Hepatocyte (in vitro differentiated cells): ENCODE data around the gene CUBN. TPM values are rescaled to one million over a fixed set of nuclear protein-coding genes. Genes with fewer than 3 reads are reported as not detected.

Experiments
- DNase-seq: peaks from one replicate; pipeline ENCODE4 v3.0.0-alpha.2; 2016; ENCODE audit warnings: low spot score
- H2AFZ ChIP-seq: fragments of 200-600 bp; sonication (generic); 2 replicates; pipeline ENCODE4 v1.6.0; 2016; ENCODE audit warnings: antibody characterized with exemption, mild to moderate bottlenecking
- H3K27ac ChIP-seq: fragments of 200-600 bp; sonication (generic); 2 replicates; pipeline ENCODE4 v1.5.1; 2016; ENCODE audit warnings: mild to moderate bottlenecking
- H3K27me3 ChIP-seq: fragments of 200-600 bp; sonication (generic); 2 replicates; pipeline ENCODE4 v1.6.1; 2016
- H3K36me3 ChIP-seq: fragments of 200-600 bp; sonication (generic); replicated peaks from 2 replicates; pipeline ENCODE4 v1.5.1; 2016; ENCODE audit warnings: low read depth; ENCODE audit not compliant: insufficient read depth
- H3K4me1 ChIP-seq: fragments of 200-600 bp; sonication (generic); 2 replicates; pipeline ENCODE4 v1.5.1; 2016; ENCODE audit warnings: mild to moderate bottlenecking, moderate library complexity; ENCODE audit not compliant: insufficient read depth
- H3K4me2 ChIP-seq: fragments of 200-600 bp; sonication (generic); 2 replicates; pipeline ENCODE4 v1.6.0; 2016
- H3K4me3 ChIP-seq: fragments of 200-600 bp; sonication (generic); 2 replicates; pipeline ENCODE4 v1.5.1; 2016; ENCODE audit warnings: mild to moderate bottlenecking
- H3K79me2 ChIP-seq: fragments of 200-600 bp; sonication (generic); 2 replicates; pipeline ENCODE4 v1.6.0; 2017; ENCODE audit warnings: mild to moderate bottlenecking
- H3K9me2 ChIP-seq: fragments of 200-600 bp; sonication (generic); replicated peaks from 2 replicates; pipeline ENCODE4 v1.6.0; 2017; ENCODE audit warnings: mild to moderate bottlenecking; ENCODE audit not compliant: insufficient read depth
- H3K9me3 ChIP-seq: fragments of 200-600 bp; sonication (generic); 2 replicates; pipeline ENCODE4 v1.5.1; 2016; ENCODE audit warnings: low read depth, mild to moderate bottlenecking
- H4K20me1 ChIP-seq: fragments of 200-600 bp; sonication (generic); 2 replicates; pipeline ENCODE4 v1.6.0; 2016; ENCODE audit warnings: mild to moderate bottlenecking; ENCODE audit not compliant: insufficient read depth, poor library complexity, severe bottlenecking
- EZH2 ChIP-seq: fragments of 200-600 bp; sonication (generic); IDR thresholded peaks from 2 replicates; pipeline ENCODE4 v1.6.1; 2016; ENCODE audit warnings: antibody characterized with exemption, mild to moderate bottlenecking, borderline replicate concordance
- EZH2phosphoT487 ChIP-seq: fragments of 200-600 bp; sonication (generic); IDR thresholded peaks from one replicate; pipeline ENCODE4 v1.6.1; 2018; ENCODE audit warnings: antibody characterized with exemption, mild to moderate bottlenecking, low read depth, moderate library complexity; ENCODE audit not compliant: unreplicated experiment, severe bottlenecking
- WGBS: methylation state at CpG from one replicate; pipeline ENCODE4 v1.1.6; 2016; ENCODE audit warnings: low lambda C conversion rate; ENCODE audit errors: missing lambda C conversion rate; 5-methylcytosine and 5-hydroxymethylcytosine counted together
- polyA plus RNA-seq: library from polyadenylated mRNA; unstranded; fragments of >200 nt; fragmentation: Nextera tagmentation; extraction: Ambion mirVana; gene quantifications from 2 replicates; pipeline ENCODE4 v1.2.1, GENCODE V29; 2016
- total RNA-seq: library from RNA; depleted of rRNA; stranded (reverse); fragments of >200 nt; gene quantifications from 2 replicates; pipeline ENCODE4 v1.2.3, GENCODE V29; 2014
- TF ChIP-seq, protein P1 (sequence below): fragments of 200-600 bp; sonication (generic); IDR thresholded peaks from 2 replicates; pipeline ENCODE4 v1.5.1; 2016; ENCODE audit warnings: antibody characterized with exemption, mild to moderate bottlenecking; ENCODE audit not compliant: poor library complexity

CUBN gene
- total and polyA plus RNA-seq, 2 experiments from 2014 or later = 2.0 to 10.6 TPM

DNA sequence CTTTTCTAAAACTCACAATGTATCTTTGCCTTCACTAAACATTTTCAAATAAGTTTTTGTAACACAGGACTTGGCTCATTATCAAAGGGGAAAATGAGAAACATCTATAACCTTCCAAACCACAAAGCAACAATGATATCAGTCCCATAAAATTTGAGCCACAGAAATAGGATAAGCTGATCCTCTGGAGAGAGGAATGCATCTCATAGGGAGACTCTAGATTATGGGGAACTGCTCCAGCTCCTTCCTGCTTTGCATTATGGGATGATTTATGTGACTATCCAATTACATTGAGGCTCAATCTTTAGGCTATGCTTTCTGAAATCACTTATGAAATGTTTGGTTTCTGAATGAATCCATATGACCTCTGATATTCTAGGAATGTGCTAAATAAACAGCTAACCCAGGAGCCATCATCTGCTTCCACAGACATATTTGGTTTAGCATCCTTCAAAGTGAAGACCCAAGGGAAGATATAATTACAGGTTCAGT is 70.4 kb downstream of the CUBN start:
- Histone ChIP-seq H3K9me3 (no peaks in the 10 kb centered on the region), H3K27me3 (no peaks in the 10 kb centered on the region), H2AFZ (no peak overlapping the region), H3K27ac (peak overlapping the region; percentile 30), H3K4me3 (no peak overlapping the region), H3K9me2 (no peaks in the 10 kb centered on the region), H3K4me2 (peak overlapping the region; percentile 8), H3K36me3 (no peaks in the 10 kb centered on the region), H4K20me1 (no peaks in the 10 kb centered on the region), H3K4me1 (peaks cover 20% of the 10 kb centered on the region), H3K79me2 (no peaks in the 10 kb centered on the region)
- no peak for DNase-seq
- TF ChIP-seq EZH2phosphoT487 = no peak
- no peak for TF ChIP-seq EZH2
- TF ChIP-seq, protein P1, sequence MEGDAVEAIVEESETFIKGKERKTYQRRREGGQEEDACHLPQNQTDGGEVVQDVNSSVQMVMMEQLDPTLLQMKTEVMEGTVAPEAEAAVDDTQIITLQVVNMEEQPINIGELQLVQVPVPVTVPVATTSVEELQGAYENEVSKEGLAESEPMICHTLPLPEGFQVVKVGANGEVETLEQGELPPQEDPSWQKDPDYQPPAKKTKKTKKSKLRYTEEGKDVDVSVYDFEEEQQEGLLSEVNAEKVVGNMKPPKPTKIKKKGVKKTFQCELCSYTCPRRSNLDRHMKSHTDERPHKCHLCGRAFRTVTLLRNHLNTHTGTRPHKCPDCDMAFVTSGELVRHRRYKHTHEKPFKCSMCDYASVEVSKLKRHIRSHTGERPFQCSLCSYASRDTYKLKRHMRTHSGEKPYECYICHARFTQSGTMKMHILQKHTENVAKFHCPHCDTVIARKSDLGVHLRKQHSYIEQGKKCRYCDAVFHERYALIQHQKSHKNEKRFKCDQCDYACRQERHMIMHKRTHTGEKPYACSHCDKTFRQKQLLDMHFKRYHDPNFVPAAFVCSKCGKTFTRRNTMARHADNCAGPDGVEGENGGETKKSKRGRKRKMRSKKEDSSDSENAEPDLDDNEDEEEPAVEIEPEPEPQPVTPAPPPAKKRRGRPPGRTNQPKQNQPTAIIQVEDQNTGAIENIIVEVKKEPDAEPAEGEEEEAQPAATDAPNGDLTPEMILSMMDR = no peak

DNA sequence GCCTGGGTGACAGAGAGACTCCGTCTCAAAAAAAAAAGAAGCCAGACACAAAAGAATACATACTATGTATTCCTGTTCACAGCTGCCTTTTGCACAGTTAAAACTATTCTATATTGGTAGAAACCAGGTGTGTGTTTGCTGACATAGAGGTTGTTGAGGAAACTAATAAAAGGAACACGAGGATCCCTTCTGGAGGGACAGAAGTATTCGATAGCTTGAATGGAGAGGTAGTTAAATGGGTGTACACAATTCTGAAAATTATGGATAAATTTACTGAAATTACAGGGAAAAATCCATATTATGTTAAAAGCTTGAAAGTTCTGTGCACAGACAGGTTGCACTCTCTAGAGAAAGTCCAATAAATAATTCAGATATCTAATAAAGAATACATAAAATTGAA is 71.5 kb downstream of the CUBN start:
- Histone ChIP-seq H3K9me2 (no peaks in the 10 kb centered on the region), H3K9me3 (peaks cover 3% of the 10 kb centered on the region), H3K79me2 (no peaks in the 10 kb centered on the region), H3K4me3 (no peak overlapping the region), H4K20me1 (no peaks in the 10 kb centered on the region), H3K36me3 (no peaks in the 10 kb centered on the region), H3K27ac (no peak overlapping the region), H3K27me3 (no peaks in the 10 kb centered on the region), H3K4me1 (peaks cover 11% of the 10 kb centered on the region), H3K4me2 (no peak overlapping the region), H2AFZ (no peak overlapping the region)
- WGBS = 80% methylated on average over 3 of the region's 3 CpGs
- DNase-seq = no peak
- no peak for TF ChIP-seq EZH2
- TF ChIP-seq EZH2phosphoT487 = no peak
- TF ChIP-seq, protein P1 = no peak

DNA sequence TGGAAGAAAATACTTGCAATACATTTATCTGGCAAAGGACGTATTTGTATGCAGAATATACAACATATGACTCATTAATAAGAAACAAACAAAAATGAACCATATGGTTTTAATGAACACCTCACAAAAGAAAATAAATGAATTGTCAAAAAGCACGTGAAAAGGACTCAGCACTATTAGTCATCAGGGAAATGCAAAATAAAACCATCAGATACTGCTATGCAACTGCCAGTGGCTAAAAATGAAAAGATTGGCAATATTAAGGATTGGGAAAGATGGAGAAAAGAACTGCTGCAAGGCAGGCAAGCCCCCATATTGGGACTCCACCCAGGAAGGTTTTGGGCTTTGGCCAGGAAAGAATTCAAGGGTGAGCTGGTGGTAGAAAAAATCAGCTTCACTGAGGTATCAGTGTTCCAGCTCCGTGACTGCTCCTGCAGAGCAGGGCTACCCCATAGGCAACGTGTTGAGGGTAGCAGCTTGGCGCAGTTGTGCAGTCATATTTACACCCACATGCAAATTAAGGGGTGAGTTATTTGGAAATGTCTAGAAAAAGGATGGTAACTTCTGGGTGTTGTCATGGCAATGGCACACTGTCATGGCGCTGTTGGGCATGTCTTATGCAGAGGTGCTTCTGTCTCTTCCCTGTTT is 72.7 kb downstream of the CUBN start:
- Histone ChIP-seq H3K9me3 (peaks cover 6% of the 10 kb centered on the region), H3K27ac (no peak overlapping the region), H3K36me3 (no peaks in the 10 kb centered on the region), H3K79me2 (no peaks in the 10 kb centered on the region), H3K4me2 (no peak overlapping the region), H4K20me1 (no peaks in the 10 kb centered on the region), H3K27me3 (no peaks in the 10 kb centered on the region), H3K9me2 (no peaks in the 10 kb centered on the region), H2AFZ (no peak overlapping the region), H3K4me3 (no peak overlapping the region), H3K4me1 (peaks cover 1% of the 10 kb centered on the region)
- TF ChIP-seq EZH2 (no peak), EZH2phosphoT487 (no peak)
- TF ChIP-seq, protein P1 = no peak
- WGBS = 74% methylated on average over 6 of the region's 6 CpGs
- DNase-seq = no peak
